ENCODE results near the gene NUP210L.

DNA sequence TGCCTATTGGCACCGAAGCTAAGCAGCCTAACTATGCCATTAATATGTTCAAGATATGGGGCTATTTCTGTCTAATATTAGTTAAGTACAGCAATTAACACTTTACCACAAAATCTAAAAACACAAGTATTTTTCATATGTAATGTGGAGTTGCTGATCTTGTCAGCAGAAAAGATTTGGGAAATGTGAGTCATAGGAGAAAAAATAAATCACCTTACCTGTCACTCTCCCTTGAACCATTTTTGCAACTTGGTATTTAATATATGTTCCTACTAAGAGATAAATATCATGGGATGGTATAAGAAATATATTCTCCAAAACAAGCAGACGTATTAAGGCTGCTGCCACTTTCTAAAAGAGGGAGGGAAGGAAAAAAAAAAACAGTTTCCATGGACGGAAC lies 17.0 kb downstream of the NUP210L start:
- TF ChIP-seq, protein P1, sequence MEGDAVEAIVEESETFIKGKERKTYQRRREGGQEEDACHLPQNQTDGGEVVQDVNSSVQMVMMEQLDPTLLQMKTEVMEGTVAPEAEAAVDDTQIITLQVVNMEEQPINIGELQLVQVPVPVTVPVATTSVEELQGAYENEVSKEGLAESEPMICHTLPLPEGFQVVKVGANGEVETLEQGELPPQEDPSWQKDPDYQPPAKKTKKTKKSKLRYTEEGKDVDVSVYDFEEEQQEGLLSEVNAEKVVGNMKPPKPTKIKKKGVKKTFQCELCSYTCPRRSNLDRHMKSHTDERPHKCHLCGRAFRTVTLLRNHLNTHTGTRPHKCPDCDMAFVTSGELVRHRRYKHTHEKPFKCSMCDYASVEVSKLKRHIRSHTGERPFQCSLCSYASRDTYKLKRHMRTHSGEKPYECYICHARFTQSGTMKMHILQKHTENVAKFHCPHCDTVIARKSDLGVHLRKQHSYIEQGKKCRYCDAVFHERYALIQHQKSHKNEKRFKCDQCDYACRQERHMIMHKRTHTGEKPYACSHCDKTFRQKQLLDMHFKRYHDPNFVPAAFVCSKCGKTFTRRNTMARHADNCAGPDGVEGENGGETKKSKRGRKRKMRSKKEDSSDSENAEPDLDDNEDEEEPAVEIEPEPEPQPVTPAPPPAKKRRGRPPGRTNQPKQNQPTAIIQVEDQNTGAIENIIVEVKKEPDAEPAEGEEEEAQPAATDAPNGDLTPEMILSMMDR (IDR thresholded peaks at IDR 0.05): no peak
- TF ChIP-seq MYC (IDR thresholded peaks at IDR 0.05; ENCODE audit: borderline replicate concordance, low read length): no peak
- TF ChIP-seq ESRRA (IDR thresholded peaks at IDR 0.05; ENCODE audit: borderline replicate concordance, low read length): no peak
- TF ChIP-seq, protein P2, sequence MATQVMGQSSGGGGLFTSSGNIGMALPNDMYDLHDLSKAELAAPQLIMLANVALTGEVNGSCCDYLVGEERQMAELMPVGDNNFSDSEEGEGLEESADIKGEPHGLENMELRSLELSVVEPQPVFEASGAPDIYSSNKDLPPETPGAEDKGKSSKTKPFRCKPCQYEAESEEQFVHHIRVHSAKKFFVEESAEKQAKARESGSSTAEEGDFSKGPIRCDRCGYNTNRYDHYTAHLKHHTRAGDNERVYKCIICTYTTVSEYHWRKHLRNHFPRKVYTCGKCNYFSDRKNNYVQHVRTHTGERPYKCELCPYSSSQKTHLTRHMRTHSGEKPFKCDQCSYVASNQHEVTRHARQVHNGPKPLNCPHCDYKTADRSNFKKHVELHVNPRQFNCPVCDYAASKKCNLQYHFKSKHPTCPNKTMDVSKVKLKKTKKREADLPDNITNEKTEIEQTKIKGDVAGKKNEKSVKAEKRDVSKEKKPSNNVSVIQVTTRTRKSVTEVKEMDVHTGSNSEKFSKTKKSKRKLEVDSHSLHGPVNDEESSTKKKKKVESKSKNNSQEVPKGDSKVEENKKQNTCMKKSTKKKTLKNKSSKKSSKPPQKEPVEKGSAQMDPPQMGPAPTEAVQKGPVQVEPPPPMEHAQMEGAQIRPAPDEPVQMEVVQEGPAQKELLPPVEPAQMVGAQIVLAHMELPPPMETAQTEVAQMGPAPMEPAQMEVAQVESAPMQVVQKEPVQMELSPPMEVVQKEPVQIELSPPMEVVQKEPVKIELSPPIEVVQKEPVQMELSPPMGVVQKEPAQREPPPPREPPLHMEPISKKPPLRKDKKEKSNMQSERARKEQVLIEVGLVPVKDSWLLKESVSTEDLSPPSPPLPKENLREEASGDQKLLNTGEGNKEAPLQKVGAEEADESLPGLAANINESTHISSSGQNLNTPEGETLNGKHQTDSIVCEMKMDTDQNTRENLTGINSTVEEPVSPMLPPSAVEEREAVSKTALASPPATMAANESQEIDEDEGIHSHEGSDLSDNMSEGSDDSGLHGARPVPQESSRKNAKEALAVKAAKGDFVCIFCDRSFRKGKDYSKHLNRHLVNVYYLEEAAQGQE (IDR thresholded peaks at IDR 0.05): no peak
